ENCODE data around the gene DMXL2. TPM values are rescaled to one million over a fixed set of nuclear protein-coding genes. Genes with fewer than 3 reads are reported as not detected.
A peak's percentile ranks its signal among the peaks of the same experiment; 100 is the strongest.

Gene DMXL2
- total and polyA plus RNA-seq, 9 of the 15 experiments (the other 6 are each of a cell fraction or from before 2014, with no cell fraction given): 9.3 to 57.7 (median 30.7) TPM

DNA sequence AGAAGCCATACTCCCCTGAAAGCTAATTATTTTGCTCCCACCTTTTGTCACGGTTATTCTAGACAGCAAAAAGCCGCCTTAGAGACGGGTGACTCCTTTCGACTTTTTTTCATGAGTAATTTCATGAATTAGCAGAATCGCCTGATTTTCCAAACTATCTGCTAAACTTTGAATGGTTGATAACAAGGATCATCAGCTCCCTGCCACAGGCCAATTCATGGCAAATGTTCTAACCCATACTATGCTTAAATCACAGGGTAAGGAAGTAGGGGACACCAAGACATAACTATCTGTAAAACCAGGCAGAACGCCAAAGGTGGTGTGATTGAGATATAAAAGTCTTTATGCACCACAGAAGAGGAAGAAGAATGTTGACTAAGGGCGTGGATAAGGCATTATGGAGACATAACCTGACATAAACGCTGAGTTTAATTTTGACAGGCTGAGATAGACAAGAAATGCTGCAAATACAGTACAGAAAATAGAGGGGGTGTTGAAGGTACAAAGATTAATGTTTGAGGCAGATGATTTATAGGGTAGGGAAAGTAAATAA is 891 bp upstream of the DMXL2 start (continued):
- peak; percentile 18; the same call in 1 of the 2 replicates for TF ChIP-seq MBD2 (IDR thresholded peaks at IDR 0.05; ENCODE audit: borderline replicate concordance, low read depth)
- 0 out of 2 replicates have a peak, but pooled peaks have one; percentile 13 for TF ChIP-seq FOXJ2 (tag; IDR thresholded peaks at IDR 0.05)
- 0 out of 2 replicates have a peak, but pooled peaks have one; percentile 5 for TF ChIP-seq EGR1 (conservative IDR thresholded peaks at IDR 0.05)
- peak; percentile 57; the same call in 1 of the 2 replicates for TF ChIP-seq FOXA1 (IDR thresholded peaks at IDR 0.05; ENCODE audit: borderline replicate concordance)
- no peak for TF ChIP-seq PHB2 (IDR thresholded peaks at IDR 0.05; ENCODE audit: low read depth)
- TF ChIP-seq CEBPB (tag; IDR thresholded peaks at IDR 0.05): peak; percentile 14; the same call in 1 of the 2 replicates
- peak; percentile 93 to 97 for TF ChIP-seq FOXA3 (CRISPR knock-in tag; conservative IDR thresholded peaks at IDR 0.05 in 1 of 2, IDR thresholded peaks at IDR 0.05 in 1 of 2)
- TF ChIP-seq MTA2 (IDR thresholded peaks at IDR 0.05; ENCODE audit: low read depth): peak; percentile 55; the same call in 1 of the 2 replicates
- TF ChIP-seq HDAC2 (IDR thresholded peaks at IDR 0.05): peak; percentile 87
- peak; percentile 95 for TF ChIP-seq KDM1A (IDR thresholded peaks at IDR 0.05)
- TF ChIP-seq, protein P1, sequence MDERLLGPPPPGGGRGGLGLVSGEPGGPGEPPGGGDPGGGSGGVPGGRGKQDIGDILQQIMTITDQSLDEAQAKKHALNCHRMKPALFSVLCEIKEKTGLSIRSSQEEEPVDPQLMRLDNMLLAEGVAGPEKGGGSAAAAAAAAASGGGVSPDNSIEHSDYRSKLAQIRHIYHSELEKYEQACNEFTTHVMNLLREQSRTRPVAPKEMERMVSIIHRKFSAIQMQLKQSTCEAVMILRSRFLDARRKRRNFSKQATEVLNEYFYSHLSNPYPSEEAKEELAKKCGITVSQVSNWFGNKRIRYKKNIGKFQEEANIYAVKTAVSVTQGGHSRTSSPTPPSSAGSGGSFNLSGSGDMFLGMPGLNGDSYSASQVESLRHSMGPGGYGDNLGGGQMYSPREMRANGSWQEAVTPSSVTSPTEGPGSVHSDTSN (CRISPR knock-in tag; IDR thresholded peaks at IDR 0.05; ENCODE audit: low read depth): no peak
- TF ChIP-seq, protein P1 (tag; conservative IDR thresholded peaks at IDR 0.05; ENCODE audit: low read depth): peak; percentile 95
- peak; percentile 59; the same call in 1 of the 2 replicates for TF ChIP-seq MYNN (IDR thresholded peaks at IDR 0.05)
- no peak for TF ChIP-seq MYNN (CRISPR knock-in tag; IDR thresholded peaks at IDR 0.05)
- 0 out of 2 replicates have a peak, but pooled peaks have one; percentile 28 for TF ChIP-seq ZEB2 (IDR thresholded peaks at IDR 0.05)
- TF ChIP-seq ZKSCAN1 (IDR thresholded peaks at IDR 0.05; ENCODE audit: low read depth, low read length): no peak
- TF ChIP-seq BHLHE40 (IDR thresholded peaks at IDR 0.05; ENCODE audit: low read length): 0 out of 2 replicates have a peak, but pooled peaks have one; percentile 28
- TF ChIP-seq, protein P2, sequence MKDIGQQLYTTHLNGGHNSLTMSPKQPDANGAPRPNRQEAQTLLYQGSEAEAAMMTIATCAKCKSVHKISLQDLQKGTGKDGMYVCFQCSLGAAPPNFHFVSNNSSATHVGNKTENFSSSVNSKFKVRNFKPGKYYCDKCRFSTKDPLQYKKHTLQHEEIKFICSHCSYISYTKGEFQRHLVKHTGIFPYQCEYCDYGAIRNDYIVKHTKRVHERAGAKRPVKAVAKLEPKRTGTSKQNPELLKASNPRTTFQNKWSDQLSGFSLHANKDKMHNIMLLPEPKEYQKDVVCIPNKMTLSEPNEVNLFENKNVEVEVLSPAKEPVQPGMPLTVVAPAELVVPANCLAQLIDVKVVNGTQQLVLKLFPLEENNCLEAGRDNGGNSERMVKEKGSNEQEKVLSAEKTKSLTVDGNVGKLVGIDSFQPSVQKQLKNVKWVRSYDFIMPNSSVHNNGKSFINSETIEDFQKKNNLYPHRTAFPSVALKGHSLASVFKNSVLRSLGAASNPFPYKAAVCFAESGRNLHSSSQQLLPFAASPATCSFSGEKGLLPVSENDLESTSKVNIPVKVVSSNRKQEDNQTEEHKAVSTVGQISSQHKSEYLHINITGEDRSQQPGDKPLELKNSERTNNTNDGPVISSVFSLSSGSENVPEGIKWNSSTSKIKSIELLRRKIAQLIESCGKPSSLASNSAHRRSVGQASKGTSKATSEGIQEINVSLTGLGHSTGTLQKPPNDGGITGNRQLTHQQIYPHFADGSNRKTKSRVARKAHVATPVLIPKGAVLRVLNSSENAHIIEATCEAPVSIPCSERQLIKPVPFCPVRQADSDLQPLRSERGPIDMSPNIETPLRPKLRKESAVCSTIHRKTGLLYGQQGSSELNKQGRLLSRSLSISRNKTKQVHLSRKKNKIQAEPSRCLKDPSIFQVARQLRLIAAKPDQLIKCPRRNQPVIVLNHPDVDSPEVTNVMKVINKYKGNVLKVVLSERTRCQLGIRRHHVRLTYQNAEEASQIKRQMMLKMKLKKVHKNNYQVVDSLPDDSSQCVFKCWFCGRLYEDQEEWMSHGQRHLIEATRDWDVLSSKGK (CRISPR knock-in tag; IDR thresholded peaks at IDR 0.05): no peak
- peak in 1 of 2 experiments; percentile 71; a peak in 2 of 4 replicates for TF ChIP-seq TBL1XR1 (IDR thresholded peaks at IDR 0.05; ENCODE audit: low read length in 2 of 2)
- peak; percentile 72 for TF ChIP-seq NCOR1 (IDR thresholded peaks at IDR 0.05)
- peak; percentile 80 for TF ChIP-seq SMARCE1 (IDR thresholded peaks at IDR 0.05)
